ENCODE results near the gene RAB40B. TPM values are rescaled to one million over a fixed set of nuclear protein-coding genes. Genes with fewer than 3 reads are reported as not detected.

Gene RAB40B
- total RNA-seq, 1 experiment from 2014 or later, result 22.4 TPM

GRCh38 chr17:82693168-82693867 lies 5.2 kb downstream of the RAB40B start:
- no TSS peak for BruUV-seq (replicated peaks)
- no peak for TF ChIP-seq EZH2 (IDR thresholded peaks at IDR 0.05; ENCODE audit: low read length, unreplicated experiment)
- TF ChIP-seq, protein P1, sequence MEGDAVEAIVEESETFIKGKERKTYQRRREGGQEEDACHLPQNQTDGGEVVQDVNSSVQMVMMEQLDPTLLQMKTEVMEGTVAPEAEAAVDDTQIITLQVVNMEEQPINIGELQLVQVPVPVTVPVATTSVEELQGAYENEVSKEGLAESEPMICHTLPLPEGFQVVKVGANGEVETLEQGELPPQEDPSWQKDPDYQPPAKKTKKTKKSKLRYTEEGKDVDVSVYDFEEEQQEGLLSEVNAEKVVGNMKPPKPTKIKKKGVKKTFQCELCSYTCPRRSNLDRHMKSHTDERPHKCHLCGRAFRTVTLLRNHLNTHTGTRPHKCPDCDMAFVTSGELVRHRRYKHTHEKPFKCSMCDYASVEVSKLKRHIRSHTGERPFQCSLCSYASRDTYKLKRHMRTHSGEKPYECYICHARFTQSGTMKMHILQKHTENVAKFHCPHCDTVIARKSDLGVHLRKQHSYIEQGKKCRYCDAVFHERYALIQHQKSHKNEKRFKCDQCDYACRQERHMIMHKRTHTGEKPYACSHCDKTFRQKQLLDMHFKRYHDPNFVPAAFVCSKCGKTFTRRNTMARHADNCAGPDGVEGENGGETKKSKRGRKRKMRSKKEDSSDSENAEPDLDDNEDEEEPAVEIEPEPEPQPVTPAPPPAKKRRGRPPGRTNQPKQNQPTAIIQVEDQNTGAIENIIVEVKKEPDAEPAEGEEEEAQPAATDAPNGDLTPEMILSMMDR (conservative IDR thresholded peaks at IDR 0.05; ENCODE audit: low read depth, low read length), result no peak
- no peak overlapping the region for H3K9ac ChIP-seq (ENCODE audit: low read length)
- no peaks in the 10 kb centered on the region for H4K20me1 ChIP-seq (ENCODE audit: low read length)
- no peaks in the 10 kb centered on the region for H3K9me2 ChIP-seq (replicated peaks; ENCODE audit: low read length)
- no peaks in the 10 kb centered on the region; the same call in 1 of the 2 replicates for H3K4me1 ChIP-seq (ENCODE audit: insufficient read depth, low read length)
- DNase-seq, result no peak
- H3F3A ChIP-seq (ENCODE audit: low read length, unreplicated experiment), result no peaks in the 10 kb centered on the region
- H3K79me2 ChIP-seq (ENCODE audit: low read length), result no peaks in the 10 kb centered on the region
- ATAC-seq, result no peak
- no peaks in the 10 kb centered on the region for H3K27me3 ChIP-seq (ENCODE audit: low read length)
- no peak overlapping the region for H3K4me3 ChIP-seq (ENCODE audit: low read length)
- ChIA-PET POLR2A (ENCODE audit: unreplicated experiment) (no interaction called here), CTCF (no interaction called here)
- no peak overlapping the region for H3K4me2 ChIP-seq (ENCODE audit: low read length)
- no peaks in the 10 kb centered on the region; the same call in 1 of the 2 replicates for H3K36me3 ChIP-seq (ENCODE audit: low read depth, low read length)
- intact Hi-C loops (cut with micrococcal nuclease), result no loop called here
- H3K27ac ChIP-seq (ENCODE audit: low read length), result no peak overlapping the region
- H2AFZ ChIP-seq (ENCODE audit: low read length), result no peak overlapping the region
- no peaks in the 10 kb centered on the region for H3K9me3 ChIP-seq (ENCODE audit: low read length)

DNA sequence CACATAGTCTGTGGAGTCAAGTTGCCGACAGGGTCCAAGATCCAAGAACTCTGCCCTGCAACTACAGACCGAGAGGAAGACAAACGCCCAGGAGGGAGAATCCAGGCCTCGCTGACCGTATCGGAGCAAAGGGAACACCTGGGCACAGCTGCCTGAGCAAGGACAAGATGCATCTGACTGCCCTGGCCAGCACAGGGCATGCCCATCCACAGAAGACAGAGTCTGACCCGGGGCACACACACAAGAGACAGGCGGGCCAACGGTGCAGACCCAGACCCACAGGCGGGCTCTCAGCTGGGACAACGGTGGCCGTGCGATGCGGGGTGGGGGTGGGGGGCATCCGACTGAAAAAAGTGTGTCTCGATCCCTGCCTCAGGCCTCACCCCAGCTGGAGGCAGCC lies 6.2 kb downstream of the RAB40B start:
- no peak for ATAC-seq

GRCh38 chr17:82691714-82692113 lies 6.8 kb downstream of the RAB40B start:
- POLR2A ChIA-PET (ENCODE audit: unreplicated experiment), result no interaction called here
- Histone ChIP-seq H3K27me3 (ENCODE audit: low read length) (no peaks in the 10 kb centered on the region), H3F3A (ENCODE audit: low read length, unreplicated experiment) (no peaks in the 10 kb centered on the region)

More for the DNA sequence above, 6.2 kb downstream of the RAB40B start:
- no peak overlapping the region for H3K4me2 ChIP-seq (ENCODE audit: low read length)
- ChIA-PET POLR2A (ENCODE audit: unreplicated experiment) (interaction anchor here (0.6 kb wide), 1 partner anchor 427 kb away, joined by 19 read pairs; no protein-coding TSS in a partner anchor), CTCF (no interaction called here)
- no peak overlapping the region for H3K27ac ChIP-seq (ENCODE audit: low read length)
- H3K27me3 ChIP-seq (ENCODE audit: low read length), result no peaks in the 10 kb centered on the region
- H3F3A ChIP-seq (ENCODE audit: low read length, unreplicated experiment), result no peaks in the 10 kb centered on the region
- no peak overlapping the region for H3K9ac ChIP-seq (ENCODE audit: low read length)
- intact Hi-C loops (cut with micrococcal nuclease), result no loop called here
- H2AFZ ChIP-seq (ENCODE audit: low read length), result no peak overlapping the region
- no peaks in the 10 kb centered on the region for H3K9me3 ChIP-seq (ENCODE audit: low read length)
- no peak for DNase-seq
- no peak overlapping the region for H3K4me3 ChIP-seq (ENCODE audit: low read length)
- BruUV-seq (replicated peaks), result no TSS peak
- H4K20me1 ChIP-seq (ENCODE audit: low read length), result no peaks in the 10 kb centered on the region
- H3K4me1 ChIP-seq (ENCODE audit: insufficient read depth, low read length), result no peaks in the 10 kb centered on the region; the same call in 1 of the 2 replicates
- TF ChIP-seq, protein P1 (conservative IDR thresholded peaks at IDR 0.05; ENCODE audit: low read depth, low read length), result no peak
- TF ChIP-seq EZH2 (IDR thresholded peaks at IDR 0.05; ENCODE audit: low read length, unreplicated experiment) (no peak), EZH2phosphoT487 (IDR thresholded peaks at IDR 0.05; ENCODE audit: borderline replicate concordance, low read length) (no peak)
- H3K36me3 ChIP-seq (ENCODE audit: low read depth, low read length), result no peaks in the 10 kb centered on the region; the same call in 1 of the 2 replicates
- no peaks in the 10 kb centered on the region for H3K9me2 ChIP-seq (replicated peaks; ENCODE audit: low read length)
- H3K79me2 ChIP-seq (ENCODE audit: low read length), result no peaks in the 10 kb centered on the region

More at GRCh38 chr17:82691714-82692113, 6.8 kb downstream of the RAB40B start:
- no peak overlapping the region for H2AFZ ChIP-seq (ENCODE audit: low read length)
- H3K27ac ChIP-seq (ENCODE audit: low read length), result no peak overlapping the region
- CTCF ChIA-PET, result no interaction called here
- no peak overlapping the region for H3K4me3 ChIP-seq (ENCODE audit: low read length)
- H3K4me1 ChIP-seq (ENCODE audit: insufficient read depth, low read length), result no peaks in the 10 kb centered on the region
- ATAC-seq, result no peak
- H3K36me3 ChIP-seq (ENCODE audit: low read depth, low read length), result no peaks in the 10 kb centered on the region; the same call in 1 of the 2 replicates
- BruUV-seq (replicated peaks), result no TSS peak
- H3K79me2 ChIP-seq (ENCODE audit: low read length), result no peaks in the 10 kb centered on the region
- H3K4me2 ChIP-seq (ENCODE audit: low read length), result no peak overlapping the region
- DNase-seq, result no peak
- no peak for TF ChIP-seq EZH2 (IDR thresholded peaks at IDR 0.05; ENCODE audit: low read length, unreplicated experiment)
- TF ChIP-seq, protein P1 (conservative IDR thresholded peaks at IDR 0.05; ENCODE audit: low read depth, low read length), result no peak
- TF ChIP-seq EZH2phosphoT487 (IDR thresholded peaks at IDR 0.05; ENCODE audit: borderline replicate concordance, low read length), result no peak
- H3K9me2 ChIP-seq (replicated peaks; ENCODE audit: low read length), result no peaks in the 10 kb centered on the region
- intact Hi-C loops (cut with micrococcal nuclease), result no loop called here
- no peaks in the 10 kb centered on the region for H3K9me3 ChIP-seq (ENCODE audit: low read length)
- no peak overlapping the region for H3K9ac ChIP-seq (ENCODE audit: low read length)
- no peaks in the 10 kb centered on the region for H4K20me1 ChIP-seq (ENCODE audit: low read length)
